Stimulated activated CD4-positive, alpha-beta T cell treated with anti-CD3 and anti-CD28 coated beads, Interleukin-2, amount 100 ng/mL, for 48 hours (primary cell): ENCODE measurements around the gene TOP2A.

Experiments used
- DNase-seq, 2 donors: peaks; one replicate each; pipeline ENCODE4 v3.0.0-alpha.2; 2020

Gene TOP2A

GRCh38 chr17:40355804-40356758 lies 61.6 kb downstream of the TOP2A start:
- DNase-seq = no peak

GRCh38 chr17:40355123-40355803 lies 62.4 kb downstream of the TOP2A start:
- DNase-seq = peak; percentile 85 to 88

GRCh38 chr17:40354221-40355122 lies 63.2 kb downstream of the TOP2A start:
- DNase-seq = no peak

- DNase-seq = no peak
These were observed 64.8 kb downstream of the TOP2A start for GRCh38 chr17:40352779-40353394.

- DNase-seq = no peak
These were observed 65.4 kb downstream of the TOP2A start for GRCh38 chr17:40352237-40352778.

- DNase-seq = no peak
These were observed 66.1 kb downstream of the TOP2A start for GRCh38 chr17:40351359-40352236.

GRCh38 chr17:40350689-40351358 lies 66.9 kb downstream of the TOP2A start:
- DNase-seq = no peak

- DNase-seq = no peak
These were observed 67.6 kb downstream of the TOP2A start for GRCh38 chr17:40349895-40350688.

- DNase-seq = no peak
These were observed 68.2 kb downstream of the TOP2A start for GRCh38 chr17:40349477-40349894.

GRCh38 chr17:40348562-40349476 lies 68.9 kb downstream of the TOP2A start:
- no peak for DNase-seq

GRCh38 chr17:40348136-40348504 lies 69.6 kb downstream of the TOP2A start:
- DNase-seq = no peak

- DNase-seq = no peak
These were observed 70.2 kb downstream of the TOP2A start for GRCh38 chr17:40347319-40348135.

- DNase-seq = no peak
These were observed 70.9 kb downstream of the TOP2A start for GRCh38 chr17:40346765-40347158.

- no peak for DNase-seq
These were observed 71.5 kb downstream of the TOP2A start for GRCh38 chr17:40345994-40346764.

- DNase-seq = no peak
These were observed 72.3 kb downstream of the TOP2A start for GRCh38 chr17:40345161-40345993.
